ENCODE results near the gene PLXNA3. TPM values are rescaled to one million over a fixed set of nuclear protein-coding genes. Genes with fewer than 3 reads are reported as not detected.

PLXNA3 gene
- total and polyA plus RNA-seq, 10 of the 15 experiments (the other 5 are each of a cell fraction or from before 2014, with no cell fraction given): 0.26 to 26.8 (median 3.4) TPM

- POLR2A ChIA-PET: interaction anchor here (0.9 to 2.4 kb wide), 5 partner anchors 10 to 120 kb away, joined by 3 to 12 read pairs (median 4); partner anchors contain the start of genes LAGE3, RPL10 and SLC10A3
- no peaks in the 10 kb centered on the region for H3K36me3 ChIP-seq (ENCODE audit: control insufficient read depth in 2 of 2, insufficient read depth in 2 of 2, low read length in 1 of 2)
- no peaks in the 10 kb centered on the region; the same call in none of the 2 replicates for H3K79me2 ChIP-seq (ENCODE audit: control insufficient read depth, insufficient read depth, low read length)
- H3K27me3 ChIP-seq (replicated peaks in 1 of 2; ENCODE audit: control insufficient read depth in 2 of 2, insufficient read depth in 2 of 2, low read length in 1 of 2): no peaks in the 10 kb centered on the region
- H3K4me2 ChIP-seq (ENCODE audit: control insufficient read depth, insufficient read depth): peak overlapping the region; percentile 79
- H3K4me1 ChIP-seq (ENCODE audit: control insufficient read depth, insufficient read depth, low read length): no peaks in the 10 kb centered on the region
- SMC1A ChIA-PET (ENCODE audit: uncharacterized antibody, unreplicated experiment): interaction anchor here (0.6 to 1.5 kb wide), 4 partner anchors 11 to 26 kb away, joined by 3 to 7 read pairs (median 4); partner anchors contain the start of gene SLC10A3
- H3K4me3 ChIP-seq: peak overlapping the region; percentile 64
- 43% methylated on average over 19 of the region's 19 CpGs for WGBS (ENCODE audit: insufficient coverage, insufficient replicate concordance, low lambda C conversion rate, missing lambda C conversion rate)
- H3K9me3 ChIP-seq (replicated peaks; ENCODE audit: control insufficient read depth, insufficient read depth, low read length): no peaks in the 10 kb centered on the region; the same call in 2 of the 3 replicates
- RAD21 ChIA-PET (ENCODE audit: unreplicated experiment): interaction anchor here (0.7 kb wide), 1 partner anchor 26 kb away, joined by 5 read pairs; the partner anchor contains the start of gene SLC10A3
- in situ Hi-C loops (cut with MboI) (no loop called here), intact Hi-C loops (cut with micrococcal nuclease; ENCODE audit: unreplicated experiment) (loop anchor here (5.0 kb wide), 1 partner anchor 39 kb away; the partner anchor contains the start of gene LAGE3)
- FAIRE-seq: no peak
- TF ChIP-seq PBX3 (IDR thresholded peaks at IDR 0.05; ENCODE audit: insufficient replicate concordance, low read depth, low read length) (no peak), RAD51 (IDR thresholded peaks at IDR 0.05) (peak; percentile 34; the same call in 1 of the 2 replicates), RELA (IDR thresholded peaks at IDR 0.05; ENCODE audit: borderline replicate concordance, partially characterized antibody) (no peak), REST (IDR thresholded peaks at IDR 0.05; ENCODE audit: low read depth, low read length) (no peak), SP1 (IDR thresholded peaks at IDR 0.05; ENCODE audit: low read depth, low read length) (no peak), HCFC1 (IDR thresholded peaks at IDR 0.05; ENCODE audit: low read length) (no peak), ESRRA (IDR thresholded peaks at IDR 0.05; ENCODE audit: low read length) (no peak), RFX5 (IDR thresholded peaks at IDR 0.05; ENCODE audit: low read depth, low read length) (0 out of 2 replicates have a peak, but pooled peaks have one; percentile 9), FOS (IDR thresholded peaks at IDR 0.05; ENCODE audit: borderline replicate concordance, extremely low read depth, insufficient read length) (no peak)
- peak overlapping the region; percentile 83 for H2AFZ ChIP-seq (ENCODE audit: control insufficient read depth, low read depth, low read length)
- peak overlapping the region; percentile 46; the same call in 1 of the 2 replicates for H3K9ac ChIP-seq (ENCODE audit: control insufficient read depth, insufficient read depth, low read length)
- peak overlapping the region; percentile 57; the same call in 1 of the 2 replicates for H3K27ac ChIP-seq (ENCODE audit: control insufficient read depth, insufficient read depth)
- H4K20me1 ChIP-seq (ENCODE audit: control insufficient read depth, insufficient read depth): no peaks in the 10 kb centered on the region
- CTCF ChIA-PET: interaction anchor here (2.1 kb wide), 1 partner anchor 11 kb away, joined by 8 read pairs; no protein-coding TSS in a partner anchor
- no peak for DNase-seq (ENCODE audit: low read depth, low spot score)
- no peak for ATAC-seq
- TSS peak; percentile 74 for BruUV-seq (replicated peaks)
Observed at GRCh38 chrX:154516656-154517100, 58.6 kb downstream of the PLXNA3 start.
